MCF 10A (cell line): ENCODE results near the gene TMEM45A. TPM values are rescaled to one million over a fixed set of nuclear protein-coding genes. Genes with fewer than 3 reads are reported as not detected.
"Not testable (repeated sequence)": the region's sequence is repeated elsewhere in the genome, so short reads cannot be mapped to it uniquely, and the experiment has no call there.

Experiments
- BruUV-seq: library from RNA; stranded (reverse); fragments of 400-500 nt; replicated peaks from 2 replicates; lab custom pipeline; 2021; lab: Mats Ljungman, UMichigan
- CTCF ChIA-PET: fragments of 300-600 bp; sonication (Branson Sonifier 250); formaldehyde crosslinking; extraction: SDS; loops from one replicate; lab custom pipeline; 2021; ENCODE audit warnings: antibody characterized with exemption, inconsistent platforms; lab: Yijun Ruan, JAX
- POLR2A ChIA-PET: fragments of 300-600, 350-650 bp; sonication (Branson Sonifier 250); formaldehyde crosslinking; extraction: SDS; loops from one replicate; lab custom pipeline; 2020; ENCODE audit warnings: antibody characterized with exemption, inconsistent platforms; lab: Yijun Ruan, JAX
- DNase-seq: peaks from one replicate; pipeline ENCODE4 v3.0.0-alpha.2; 2018; ENCODE audit not compliant: unreplicated experiment
- H3K27ac Mint-ChIP-seq: one replicate; pipeline ENCODE4 v1.8.0; 2022; ENCODE audit warnings: mild to moderate bottlenecking, low read depth, mixed read lengths; ENCODE audit not compliant: unreplicated experiment
- H3K27me3 Mint-ChIP-seq: one replicate; pipeline ENCODE4 v1.8.0; 2022; ENCODE audit warnings: mixed read lengths; ENCODE audit not compliant: insufficient read depth, unreplicated experiment
- H3K36me3 Mint-ChIP-seq: one replicate; pipeline ENCODE4 v1.8.0; 2022; ENCODE audit warnings: mild to moderate bottlenecking, moderate library complexity, mixed read lengths; ENCODE audit not compliant: insufficient read depth, unreplicated experiment
- H3K4me1 Mint-ChIP-seq: one replicate; pipeline ENCODE4 v1.8.0; 2022; ENCODE audit warnings: mixed read lengths; ENCODE audit not compliant: insufficient read depth, unreplicated experiment
- H3K4me3 Mint-ChIP-seq: one replicate; pipeline ENCODE4 v1.8.0; 2022; ENCODE audit warnings: mild to moderate bottlenecking, moderate library complexity, mixed read lengths; ENCODE audit not compliant: unreplicated experiment
- H3K9me3 Mint-ChIP-seq: one replicate; pipeline ENCODE4 v1.8.0; 2022; ENCODE audit warnings: mixed read lengths; ENCODE audit not compliant: unreplicated experiment
- intact Hi-C: fragments of 100-400 bp; cut with micrococcal nuclease; formaldehyde crosslinking; loops from 2 replicates; pipeline ENCODE4 v1.14.1; 2022
- total RNA-seq: library from RNA; stranded (reverse); gene quantifications from 2 replicates; pipeline ENCODE4 v1.2.3, GENCODE V29; 2022
- TF ChIP-seq, protein P1 (sequence below): fragments of 200-600 bp; IDR thresholded peaks from one replicate; pipeline ENCODE4 v1.8.0; 2022; ENCODE audit warnings: antibody characterized with exemption, mild to moderate bottlenecking; ENCODE audit not compliant: unreplicated experiment

Gene TMEM45A
- total RNA-seq, 1 experiment from 2014 or later = 4.1 TPM

DNA sequence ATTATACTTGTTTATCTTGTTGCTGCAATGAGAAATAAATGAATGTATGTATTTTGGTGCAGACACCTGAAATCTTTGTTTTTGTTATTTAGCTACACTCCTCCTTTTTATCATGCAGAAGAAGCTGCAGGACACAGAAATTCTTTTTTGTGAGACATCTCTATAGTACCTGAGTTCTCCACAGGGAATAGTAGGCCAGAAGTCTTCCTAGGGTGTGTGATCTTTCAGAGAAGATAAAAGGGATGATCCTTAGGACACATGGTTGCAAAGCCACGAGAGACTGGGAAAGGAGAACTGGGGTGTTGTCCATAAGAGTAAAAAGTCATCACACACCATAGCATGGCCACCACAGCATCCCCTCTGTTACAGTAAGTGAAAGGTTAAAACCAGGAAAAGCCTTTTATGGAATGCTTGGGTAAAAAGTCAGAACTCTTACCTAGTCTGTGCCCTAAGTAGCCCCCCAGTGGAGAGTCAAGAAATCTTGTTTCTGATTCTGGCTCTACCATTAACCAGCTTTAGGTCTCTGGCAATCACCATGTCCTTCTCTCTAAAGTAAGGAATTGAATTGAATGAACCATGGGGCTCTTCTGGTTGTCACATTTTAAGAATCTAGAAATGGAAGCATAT is 85.1 kb downstream of the TMEM45A start:
- no peak for DNase-seq
- H3K27ac Mint-ChIP-seq = no peak overlapping the region
- no TSS peak for BruUV-seq
- intact Hi-C loops = no loop called here
- CTCF ChIA-PET = interaction anchor here (1.3 to 3.9 kb wide), 4 partner anchors 12 to 114 kb away, joined by 3 to 22 read pairs (median 10); no protein-coding TSS in a partner anchor
- TF ChIP-seq, protein P1, sequence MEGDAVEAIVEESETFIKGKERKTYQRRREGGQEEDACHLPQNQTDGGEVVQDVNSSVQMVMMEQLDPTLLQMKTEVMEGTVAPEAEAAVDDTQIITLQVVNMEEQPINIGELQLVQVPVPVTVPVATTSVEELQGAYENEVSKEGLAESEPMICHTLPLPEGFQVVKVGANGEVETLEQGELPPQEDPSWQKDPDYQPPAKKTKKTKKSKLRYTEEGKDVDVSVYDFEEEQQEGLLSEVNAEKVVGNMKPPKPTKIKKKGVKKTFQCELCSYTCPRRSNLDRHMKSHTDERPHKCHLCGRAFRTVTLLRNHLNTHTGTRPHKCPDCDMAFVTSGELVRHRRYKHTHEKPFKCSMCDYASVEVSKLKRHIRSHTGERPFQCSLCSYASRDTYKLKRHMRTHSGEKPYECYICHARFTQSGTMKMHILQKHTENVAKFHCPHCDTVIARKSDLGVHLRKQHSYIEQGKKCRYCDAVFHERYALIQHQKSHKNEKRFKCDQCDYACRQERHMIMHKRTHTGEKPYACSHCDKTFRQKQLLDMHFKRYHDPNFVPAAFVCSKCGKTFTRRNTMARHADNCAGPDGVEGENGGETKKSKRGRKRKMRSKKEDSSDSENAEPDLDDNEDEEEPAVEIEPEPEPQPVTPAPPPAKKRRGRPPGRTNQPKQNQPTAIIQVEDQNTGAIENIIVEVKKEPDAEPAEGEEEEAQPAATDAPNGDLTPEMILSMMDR = no peak
- POLR2A ChIA-PET = interaction anchor here (0.6 kb wide), 1 partner anchor 54 kb away, joined by 3 read pairs; no protein-coding TSS in a partner anchor
- H3K27me3 Mint-ChIP-seq = no peaks in the 10 kb centered on the region
- H3K36me3 Mint-ChIP-seq = no peaks in the 10 kb centered on the region
- no peak overlapping the region for H3K4me3 Mint-ChIP-seq
- H3K4me1 Mint-ChIP-seq = no peaks in the 10 kb centered on the region
- H3K9me3 Mint-ChIP-seq = no peaks in the 10 kb centered on the region

DNA sequence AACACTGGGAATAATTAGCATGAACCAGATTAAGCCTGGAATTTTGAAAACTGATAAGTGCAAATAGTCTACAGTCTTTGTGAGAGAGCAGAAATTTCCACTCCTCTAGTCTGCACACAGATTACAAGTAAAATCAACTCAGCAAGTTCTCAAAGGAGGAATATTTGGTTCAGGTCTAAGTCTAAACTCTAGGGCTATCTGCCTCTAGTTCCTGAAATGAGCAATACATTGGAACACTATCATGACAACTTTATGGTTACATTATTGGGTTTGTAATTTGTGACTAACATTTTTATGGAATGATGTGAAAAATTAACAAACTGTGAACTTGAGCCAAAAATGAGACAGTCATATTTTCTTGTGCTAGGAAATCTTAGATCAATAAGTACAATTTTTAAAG is 86.2 kb downstream of the TMEM45A start:
- no peaks in the 10 kb centered on the region for H3K36me3 Mint-ChIP-seq
- POLR2A ChIA-PET = no interaction called here
- intact Hi-C loops = no loop called here

DNA sequence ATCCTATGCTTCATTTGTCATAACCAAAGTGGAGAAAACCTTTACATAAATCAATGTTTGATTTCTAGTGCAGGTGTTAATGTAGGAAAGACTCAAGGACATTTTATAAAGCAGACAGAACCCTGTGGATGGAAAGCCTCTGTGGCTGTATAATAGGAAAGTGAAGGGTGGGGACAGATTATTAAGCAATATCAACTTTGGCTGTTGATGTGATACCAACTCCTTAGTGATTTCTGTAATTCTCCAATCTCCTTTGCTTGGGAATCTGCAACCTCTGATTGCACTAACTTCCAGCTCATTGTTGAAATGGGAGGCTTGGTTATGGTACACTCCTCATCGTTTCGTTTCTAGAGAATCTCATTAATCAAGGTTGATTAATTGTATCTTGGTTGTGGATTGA is 87.7 kb downstream of the TMEM45A start:
- POLR2A ChIA-PET = interaction anchor here (0.8 kb wide), 1 partner anchor 11 kb away, joined by 3 read pairs; no protein-coding TSS in a partner anchor
- no peaks in the 10 kb centered on the region for H3K27me3 Mint-ChIP-seq
- no peaks in the 10 kb centered on the region for H3K36me3 Mint-ChIP-seq
- H3K4me3 Mint-ChIP-seq = no peak overlapping the region
- no peak for DNase-seq
- no peak overlapping the region for H3K27ac Mint-ChIP-seq
- H3K4me1 Mint-ChIP-seq = no peaks in the 10 kb centered on the region
- BruUV-seq = no TSS peak
- no peaks in the 10 kb centered on the region for H3K9me3 Mint-ChIP-seq
- intact Hi-C loops = no loop called here
- TF ChIP-seq, protein P1 = no peak
- CTCF ChIA-PET = interaction anchor here (0.7 to 2.4 kb wide), 4 partner anchors 9 to 117 kb away, joined by 3 to 19 read pairs (median 9); no protein-coding TSS in a partner anchor

More for the DNA sequence above, 86.2 kb downstream of the TMEM45A start:
- DNase-seq = no peak
- no peak overlapping the region for H3K27ac Mint-ChIP-seq
- no peak overlapping the region for H3K4me3 Mint-ChIP-seq
- CTCF ChIA-PET = no interaction called here
- H3K4me1 Mint-ChIP-seq = no peaks in the 10 kb centered on the region
- H3K9me3 Mint-ChIP-seq = no peaks in the 10 kb centered on the region
- no TSS peak for BruUV-seq
- TF ChIP-seq, protein P1 = no peak
- H3K27me3 Mint-ChIP-seq = no peaks in the 10 kb centered on the region

DNA sequence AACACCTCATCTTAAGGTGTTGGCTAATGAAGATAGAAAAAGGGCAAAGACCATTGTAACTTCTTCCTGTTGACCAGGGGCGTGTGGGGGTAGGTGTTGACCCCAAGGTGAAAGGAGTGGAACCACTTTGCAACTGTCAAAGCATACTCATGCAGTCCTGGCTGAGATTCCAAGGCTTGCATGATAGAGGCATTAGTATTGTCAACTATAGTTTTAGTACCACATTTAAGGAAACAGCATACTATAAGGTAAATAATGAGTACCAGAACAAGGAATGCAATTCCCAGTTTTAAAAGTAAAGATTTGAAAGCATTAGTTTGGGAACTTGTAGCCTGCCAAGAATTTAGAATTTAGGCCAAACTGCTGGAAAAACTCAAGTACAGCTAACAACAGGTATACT is 89.2 kb downstream of the TMEM45A start:
- no TSS peak for BruUV-seq
- intact Hi-C loops = no loop called here
- Mint-ChIP-seq H3K4me3 (no peak overlapping the region), H3K27ac (no peak overlapping the region), H3K36me3 (no peaks in the 10 kb centered on the region), H3K4me1 (no peaks in the 10 kb centered on the region), H3K9me3 (no peaks in the 10 kb centered on the region), H3K27me3 (no peaks in the 10 kb centered on the region)
- no peak for DNase-seq
- ChIA-PET POLR2A (no interaction called here), CTCF (interaction anchor here (1.6 kb wide), 1 partner anchor 20 kb away, joined by 5 read pairs; no protein-coding TSS in a partner anchor)
- TF ChIP-seq, protein P1 = no peak

DNA sequence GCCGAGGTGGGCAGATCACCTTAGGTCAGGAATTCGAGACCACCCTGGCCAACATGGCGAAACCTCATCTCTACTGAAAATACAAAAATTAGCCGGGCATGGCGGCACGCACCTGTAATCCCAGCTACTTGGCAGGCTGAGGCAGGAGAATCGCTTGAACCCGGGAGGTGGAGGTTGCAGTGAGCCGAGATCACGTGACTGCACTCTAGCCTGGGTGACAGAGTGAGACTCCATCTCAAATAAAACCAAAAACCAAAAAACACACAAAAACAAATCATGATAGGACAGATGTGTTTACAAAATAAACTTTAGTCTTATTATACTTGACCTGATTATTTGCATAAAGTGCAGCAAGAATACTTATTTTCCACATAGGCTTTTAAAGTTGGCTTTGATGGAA is 89.7 kb downstream of the TMEM45A start:
- intact Hi-C loops, H3K4me1 Mint-ChIP-seq, DNase-seq, H3K27me3 Mint-ChIP-seq, H3K36me3 Mint-ChIP-seq, POLR2A ChIA-PET, BruUV-seq, H3K27ac Mint-ChIP-seq, H3K4me3 Mint-ChIP-seq, H3K9me3 Mint-ChIP-seq: not testable (repeated sequence)
- CTCF ChIA-PET = interaction anchor here (1.9 to 12.9 kb wide), 2 partner anchors 10 to 119 kb away, joined by 7 to 405 read pairs; no protein-coding TSS in a partner anchor
